Natural killer cell (primary cell): ENCODE measurements around the gene SIGLEC7. TPM values are rescaled to one million over a fixed set of nuclear protein-coding genes. Genes with fewer than 3 reads are reported as not detected.

ENCODE experiments used
- ATAC-seq, 3 donors: fragments of 150-1000 bp in 2 of 3; fragments of 200-7000 bp in 1 of 3; cut with Tn5 transposase; 1 replicate in 1 of 3; 2 replicates in 2 of 3; pipeline ENCODE4 v1.10.0; 2021; ENCODE audit warnings: mild to moderate bottlenecking in 2 of 3, moderate library complexity in 2 of 3
- DNase-seq, 2 donors: peaks; one replicate each; pipeline versions ENCODE4 v3.0.0 to v3.0.0-alpha.2; 2013 to 2021; ENCODE audit warnings: mixed read lengths in 1 of 2
- H3K27ac ChIP-seq: one replicate; pipeline ENCODE4 v1.5.1; 2013; ENCODE audit warnings: mild to moderate bottlenecking, low read length
- H3K27me3 ChIP-seq: one replicate; pipeline ENCODE4 v1.6.1; 2013; ENCODE audit warnings: low read length; ENCODE audit not compliant: control insufficient read depth, insufficient read depth
- H3K36me3 ChIP-seq: one replicate; pipeline ENCODE4 v1.6.1; 2013; ENCODE audit warnings: low read length; ENCODE audit not compliant: control insufficient read depth, insufficient read depth
- H3K4me1 ChIP-seq: one replicate; pipeline ENCODE4 v1.6.1; 2013; ENCODE audit warnings: low read length; ENCODE audit not compliant: control insufficient read depth, insufficient read depth
- H3K4me3 ChIP-seq: one replicate; pipeline ENCODE4 v1.5.1; 2013; ENCODE audit warnings: low read length
- H3K9me3 ChIP-seq: one replicate; pipeline ENCODE4 v1.6.1; 2013; ENCODE audit warnings: low read length; ENCODE audit not compliant: control insufficient read depth, insufficient read depth
- H3K27ac Mint-ChIP-seq, 2 donors: one replicate each; pipeline ENCODE4 v1.8.0; 2022; ENCODE audit warnings: mild to moderate bottlenecking in 2 of 2, mixed read lengths in 2 of 2, moderate library complexity in 1 of 2
- H3K27me3 Mint-ChIP-seq, 2 donors: one replicate each; pipeline ENCODE4 v1.8.0; 2022; ENCODE audit warnings: low read depth in 2 of 2, mixed read lengths in 2 of 2
- H3K36me3 Mint-ChIP-seq: one replicate; pipeline ENCODE4 v1.8.0; 2022; ENCODE audit warnings: mixed read lengths
- H3K4me1 Mint-ChIP-seq, 2 donors: one replicate each; pipeline ENCODE4 v1.8.0; 2022; ENCODE audit warnings: mixed read lengths in 2 of 2
- H3K4me3 Mint-ChIP-seq: one replicate; pipeline ENCODE4 v1.8.0; 2022; ENCODE audit warnings: mild to moderate bottlenecking, moderate library complexity, mixed read lengths
- H3K9me3 Mint-ChIP-seq, 2 donors: one replicate each; pipeline ENCODE4 v1.8.0; 2022; ENCODE audit warnings: mixed read lengths in 2 of 2
- CTCF ChIP-seq: fragments of 200-600 bp; IDR thresholded peaks from one replicate; pipeline ENCODE4 v1.8.0; 2022; ENCODE audit warnings: antibody characterized with exemption
- WGBS: methylation state at CpG from one replicate; pipeline ENCODE4 v1.1.7; 2013; ENCODE audit warnings: missing lambda C conversion rate; ENCODE audit not compliant: insufficient coverage; 5-methylcytosine and 5-hydroxymethylcytosine counted together
- intact Hi-C: fragments of 100-400 bp; cut with micrococcal nuclease; formaldehyde crosslinking; loops from one replicate; pipeline ENCODE4 v1.14.2; 2022
- total RNA-seq, 4 donors: library from RNA; stranded (reverse); fragments of 120-200 nt in 1 of 4; gene quantifications; one replicate each; pipeline versions ENCODE4 v1.2.3 to v1.2.4, GENCODE V29; 2013 to 2022

SIGLEC7 gene
- total RNA-seq, 3 donors from 2014 or later (not counting 1 experiment from before 2014, with no cell fraction given) = 48.6 to 56.0 (median 49.5) TPM

GRCh38 chr19:51110666-51110971 lies 31.5 kb upstream of the SIGLEC7 start:
- H3K9me3 Mint-ChIP-seq = no peaks in the 10 kb centered on the region
- no peak overlapping the region for H3K4me3 ChIP-seq
- 52% methylated on average over 1 of the region's 1 CpG for WGBS
- DNase-seq (no peak), ATAC-seq (no peak)
- no peaks in the 10 kb centered on the region for H3K36me3 ChIP-seq
- peaks cover 44% of the 10 kb centered on the region for H3K4me1 ChIP-seq
- no peak overlapping the region for H3K27ac Mint-ChIP-seq
- intact Hi-C loops = loop anchor here (5.0 kb wide), 1 partner anchor 37 kb away; no protein-coding TSS in a partner anchor
- H3K4me3 Mint-ChIP-seq = no peak overlapping the region
- H3K4me1 Mint-ChIP-seq = peaks cover 28 to 30% of the 10 kb centered on the region in 2 donors
- H3K9me3 ChIP-seq = no peaks in the 10 kb centered on the region
- H3K27ac ChIP-seq = no peak overlapping the region
- no peaks in the 10 kb centered on the region for H3K27me3 ChIP-seq
- no peaks in the 10 kb centered on the region for H3K36me3 Mint-ChIP-seq
- TF ChIP-seq CTCF = no peak
- no peaks in the 10 kb centered on the region for H3K27me3 Mint-ChIP-seq

GRCh38 chr19:51111606-51112005 lies 30.5 kb upstream of the SIGLEC7 start:
- Mint-ChIP-seq H3K36me3 (no peaks in the 10 kb centered on the region), H3K27ac (no peak overlapping the region), H3K4me1 (peaks cover 31% of the 10 kb centered on the region in 2 donors), H3K9me3 (no peaks in the 10 kb centered on the region), H3K4me3 (no peak overlapping the region), H3K27me3 (no peaks in the 10 kb centered on the region)
- Histone ChIP-seq H3K27me3 (no peaks in the 10 kb centered on the region), H3K4me3 (no peak overlapping the region), H3K27ac (no peak overlapping the region), H3K9me3 (no peaks in the 10 kb centered on the region), H3K4me1 (peaks cover 54% of the 10 kb centered on the region), H3K36me3 (no peaks in the 10 kb centered on the region)
- DNase-seq (no peak), ATAC-seq (no peak)
- peak; percentile 25 for TF ChIP-seq CTCF
- WGBS = 65% methylated on average over 6 of the region's 6 CpGs
- intact Hi-C loops = loop anchor here (5.0 kb wide), 1 partner anchor 36 kb away; no protein-coding TSS in a partner anchor

- H3K4me1 Mint-ChIP-seq = peaks cover 25 to 31% of the 10 kb centered on the region in 2 donors
- Histone ChIP-seq H3K27ac (peak overlapping the region; percentile 23), H3K4me1 (peaks cover 42% of the 10 kb centered on the region), H3K9me3 (no peaks in the 10 kb centered on the region), H3K4me3 (no peak overlapping the region), H3K27me3 (no peaks in the 10 kb centered on the region), H3K36me3 (no peaks in the 10 kb centered on the region)
- peak overlapping the region; percentile 67 for H3K4me3 Mint-ChIP-seq
- no peaks in the 10 kb centered on the region for H3K9me3 Mint-ChIP-seq
- H3K27ac Mint-ChIP-seq = peak overlapping the region; percentile 79 to 80
- intact Hi-C loops = loop anchor here (5.0 kb wide), 1 partner anchor 33 kb away; no protein-coding TSS in a partner anchor
- DNase-seq (peak in 1 of 2 donors; percentile 42), ATAC-seq (peak in 2 of 3 donors; percentile 49 to 60)
- H3K36me3 Mint-ChIP-seq = no peaks in the 10 kb centered on the region
- H3K27me3 Mint-ChIP-seq = no peaks in the 10 kb centered on the region
- no peak for TF ChIP-seq CTCF
- 69% methylated on average over 6 of the region's 6 CpGs for WGBS
These were observed 27.9 kb upstream of the SIGLEC7 start for GRCh38 chr19:51114087-51114729.
